BJ (cell line): Measurements from ENCODE around the gene CRPPA. TPM values are rescaled to one million over a fixed set of nuclear protein-coding genes. Genes with fewer than 3 reads are reported as not detected.
"Not testable (repeated sequence)": the region's sequence is repeated elsewhere in the genome, so short reads cannot be mapped to it uniquely, and the experiment has no call there.

Source experiments
- CTCF ChIA-PET: fragments of 350-600 bp; formaldehyde crosslinking; extraction: SDS; loops from one replicate; lab custom pipeline; 2021; ENCODE audit warnings: antibody characterized with exemption, inconsistent platforms; lab: Yijun Ruan, JAX
- POLR2A ChIA-PET: fragments of 300-600 bp; sonication (Branson Sonifier 250); formaldehyde crosslinking; extraction: SDS; loops from one replicate; lab custom pipeline; 2021; ENCODE audit warnings: antibody characterized with exemption; lab: Charles Lee
- DNase-seq: peaks from one replicate; pipeline ENCODE4 v3.0.0-alpha.2; 2011; ENCODE audit warnings: low read depth
- H3K27me3 ChIP-seq: 2 replicates; pipeline ENCODE4 v1.6.0; 2011; ENCODE audit warnings: low read length; ENCODE audit not compliant: control insufficient read depth, insufficient read depth
- H3K36me3 ChIP-seq: 2 replicates; pipeline ENCODE4 v1.5.1; 2011; ENCODE audit warnings: low read length; ENCODE audit not compliant: control insufficient read depth, insufficient read depth
- H3K4me3 ChIP-seq: 2 replicates; pipeline ENCODE4 v1.5.1; 2011; ENCODE audit warnings: low read depth, mild to moderate bottlenecking, control low read depth, low read length
- polyA plus RNA-seq: library from polyadenylated mRNA; depleted of rRNA; stranded (reverse); fragments of >200 nt; gene quantifications from 2 replicates; pipeline ENCODE4 v1.2.3, GENCODE V29; 2011
- TF ChIP-seq, protein P1 (sequence below): IDR thresholded peaks from 2 replicates; pipeline ENCODE4 v1.5.1; 2011; ENCODE audit warnings: low read depth, mild to moderate bottlenecking, control low read depth, inconsistent platforms, low read length, moderate library complexity; ENCODE audit not compliant: insufficient read depth

The CRPPA gene
- polyA plus RNA-seq, 1 experiment = 0.39 TPM

GRCh38 chr7:16447876-16448275, 26.5 kb upstream of the CRPPA start:
- DNase-seq = no peak
- TF ChIP-seq, protein P1, sequence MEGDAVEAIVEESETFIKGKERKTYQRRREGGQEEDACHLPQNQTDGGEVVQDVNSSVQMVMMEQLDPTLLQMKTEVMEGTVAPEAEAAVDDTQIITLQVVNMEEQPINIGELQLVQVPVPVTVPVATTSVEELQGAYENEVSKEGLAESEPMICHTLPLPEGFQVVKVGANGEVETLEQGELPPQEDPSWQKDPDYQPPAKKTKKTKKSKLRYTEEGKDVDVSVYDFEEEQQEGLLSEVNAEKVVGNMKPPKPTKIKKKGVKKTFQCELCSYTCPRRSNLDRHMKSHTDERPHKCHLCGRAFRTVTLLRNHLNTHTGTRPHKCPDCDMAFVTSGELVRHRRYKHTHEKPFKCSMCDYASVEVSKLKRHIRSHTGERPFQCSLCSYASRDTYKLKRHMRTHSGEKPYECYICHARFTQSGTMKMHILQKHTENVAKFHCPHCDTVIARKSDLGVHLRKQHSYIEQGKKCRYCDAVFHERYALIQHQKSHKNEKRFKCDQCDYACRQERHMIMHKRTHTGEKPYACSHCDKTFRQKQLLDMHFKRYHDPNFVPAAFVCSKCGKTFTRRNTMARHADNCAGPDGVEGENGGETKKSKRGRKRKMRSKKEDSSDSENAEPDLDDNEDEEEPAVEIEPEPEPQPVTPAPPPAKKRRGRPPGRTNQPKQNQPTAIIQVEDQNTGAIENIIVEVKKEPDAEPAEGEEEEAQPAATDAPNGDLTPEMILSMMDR = no peak
- CTCF ChIA-PET = no interaction called here
- Histone ChIP-seq H3K4me3 (no peak overlapping the region), H3K27me3 (no peaks in the 10 kb centered on the region), H3K36me3 (no peaks in the 10 kb centered on the region)
- POLR2A ChIA-PET = no interaction called here

DNA sequence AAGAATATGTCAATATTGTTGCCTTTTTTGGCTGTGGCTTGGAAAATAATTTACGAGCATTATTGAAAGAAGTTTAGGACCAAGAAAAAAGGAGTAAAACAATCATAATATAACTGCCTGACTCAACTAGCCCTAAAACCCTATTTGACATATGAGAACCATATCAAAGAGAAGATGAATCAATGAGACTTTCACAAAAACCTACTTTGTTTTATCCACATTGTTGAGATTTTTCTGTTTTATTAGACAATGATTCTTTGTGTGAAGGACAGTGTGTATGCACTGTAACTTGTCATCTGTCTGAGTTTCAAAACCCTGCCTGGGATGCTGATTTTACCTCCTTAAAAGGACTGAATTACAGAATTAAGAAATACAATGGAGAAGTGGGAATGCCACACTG, 25.2 kb upstream of the CRPPA start:
- Histone ChIP-seq H3K4me3 (no peak overlapping the region), H3K36me3 (no peaks in the 10 kb centered on the region), H3K27me3 (no peaks in the 10 kb centered on the region)
- no peak for DNase-seq
- ChIA-PET CTCF (interaction anchor here (0.6 kb wide), 1 partner anchor 118 kb away, joined by 6 read pairs; no protein-coding TSS in a partner anchor), POLR2A (no interaction called here)
- TF ChIP-seq, protein P1 = no peak

GRCh38 chr7:16443871-16444270, 22.5 kb upstream of the CRPPA start:
- H3K36me3 ChIP-seq, H3K27me3 ChIP-seq, POLR2A ChIA-PET, H3K4me3 ChIP-seq, DNase-seq: not testable (repeated sequence)
- CTCF ChIA-PET = interaction anchor here (1.0 kb wide), 1 partner anchor 8 kb away, joined by 5 read pairs; no protein-coding TSS in a partner anchor

GRCh38 chr7:16438988-16439387, 17.6 kb upstream of the CRPPA start:
- ChIA-PET CTCF (interaction anchor here (0.6 kb wide), 1 partner anchor 1208 kb away, joined by 3 read pairs; no protein-coding TSS in a partner anchor), POLR2A (no interaction called here)
- DNase-seq = no peak
- TF ChIP-seq, protein P1 = no peak
- H3K27me3 ChIP-seq = no peaks in the 10 kb centered on the region
- H3K36me3 ChIP-seq = no peaks in the 10 kb centered on the region
- H3K4me3 ChIP-seq = no peak overlapping the region

DNA sequence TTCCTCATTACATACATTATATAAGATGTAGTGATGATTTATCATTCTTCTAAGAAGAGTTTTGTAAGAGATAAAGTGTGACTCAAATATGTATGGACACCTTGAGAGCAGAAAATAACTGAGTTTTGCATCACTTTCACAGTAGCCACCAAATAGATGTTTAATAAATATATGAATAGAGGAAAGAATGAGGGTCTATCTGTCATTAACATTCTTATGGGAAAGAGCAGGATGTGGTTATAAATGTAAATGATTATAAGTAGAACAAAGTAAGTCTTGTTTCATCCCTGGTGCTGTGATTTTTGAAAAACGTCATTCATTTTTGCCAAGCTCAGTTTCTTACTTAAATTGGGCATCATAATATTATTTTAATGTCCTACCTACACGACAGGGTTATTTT, 15.0 kb upstream of the CRPPA start:
- POLR2A ChIA-PET = no interaction called here

More for the DNA sequence above, 15.0 kb upstream of the CRPPA start:
- TF ChIP-seq, protein P1 = no peak
- Histone ChIP-seq H3K4me3 (no peak overlapping the region), H3K27me3 (no peaks in the 10 kb centered on the region), H3K36me3 (no peaks in the 10 kb centered on the region)
- no peak for DNase-seq
- CTCF ChIA-PET = no interaction called here
